Inferior parietal cortex (tissue), 1 donor: ENCODE results near the gene KCNB1.
A peak's percentile ranks its signal among the peaks of the same experiment; 100 is the strongest.
"Not testable (repeated sequence)": the region's sequence is repeated elsewhere in the genome, so short reads cannot be mapped to it uniquely, and the experiment has no call there.

ENCODE experiments used
- DNase-seq: peaks from one replicate; pipeline ENCODE4 v3.0.0-alpha.2; 2016; ENCODE audit errors: extremely low spot score

The KCNB1 gene

GRCh38 chr20:49435639-49436038, 46.8 kb downstream of the KCNB1 start:
- no peak for DNase-seq

DNA sequence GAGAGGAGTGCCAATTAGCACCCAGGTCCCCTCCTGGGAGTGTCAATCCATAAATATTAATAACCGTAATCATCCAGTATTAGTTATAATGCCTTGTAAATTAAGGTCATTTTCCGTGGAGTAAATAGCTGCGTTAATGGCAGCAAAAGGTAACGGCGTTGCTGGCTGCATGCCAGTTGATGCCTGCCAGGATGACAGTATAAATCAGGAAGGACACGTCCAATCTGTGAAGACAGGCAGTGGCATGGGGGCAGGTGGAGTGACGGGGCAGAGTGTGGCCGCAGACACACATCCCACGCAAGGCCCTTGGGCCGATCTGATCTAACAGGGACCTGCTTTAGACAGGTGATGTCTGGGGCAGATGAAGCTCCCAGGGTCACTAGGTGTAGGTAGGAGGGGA, 49.1 kb downstream of the KCNB1 start:
- DNase-seq, result no peak

DNA sequence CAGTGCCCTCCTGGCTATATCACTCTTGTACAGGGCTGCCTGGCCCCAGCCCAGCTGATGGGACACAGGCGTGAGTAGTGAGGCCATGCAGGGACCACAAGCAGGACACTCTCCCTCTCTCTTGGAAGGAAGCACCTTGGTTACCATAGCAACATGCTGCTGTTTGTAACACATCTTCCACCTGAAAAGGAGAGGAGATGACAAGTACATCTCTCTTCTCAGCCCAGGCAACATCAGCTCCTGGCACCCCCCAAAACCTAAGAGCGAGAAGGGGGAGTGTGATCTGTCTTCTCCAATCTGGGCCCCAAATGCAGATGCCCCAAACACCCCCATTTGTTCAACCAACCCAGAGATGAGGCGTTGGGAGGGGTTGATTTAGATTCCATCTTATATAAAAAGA, 49.9 kb downstream of the KCNB1 start:
- DNase-seq, result no peak

GRCh38 chr20:49431329-49431728, 51.1 kb downstream of the KCNB1 start:
- no peak for DNase-seq

DNA sequence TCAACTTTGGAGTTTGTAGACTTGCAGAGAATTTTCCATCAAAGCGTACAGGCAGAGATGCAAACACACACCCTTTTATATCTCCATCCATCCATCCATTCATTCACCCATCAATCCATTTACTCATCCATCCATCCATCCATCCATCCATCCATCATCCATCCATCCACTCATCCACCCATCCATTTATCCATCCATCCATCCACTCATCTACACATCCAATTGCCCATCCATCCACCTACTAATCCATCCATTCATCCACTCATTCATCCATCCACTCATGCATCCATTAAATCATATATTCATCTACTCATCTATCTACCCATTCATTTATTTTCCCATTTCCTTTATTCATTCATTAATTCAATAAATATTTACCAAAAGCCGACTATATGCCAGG, 52.1 kb downstream of the KCNB1 start:
- DNase-seq, result no peak

DNA sequence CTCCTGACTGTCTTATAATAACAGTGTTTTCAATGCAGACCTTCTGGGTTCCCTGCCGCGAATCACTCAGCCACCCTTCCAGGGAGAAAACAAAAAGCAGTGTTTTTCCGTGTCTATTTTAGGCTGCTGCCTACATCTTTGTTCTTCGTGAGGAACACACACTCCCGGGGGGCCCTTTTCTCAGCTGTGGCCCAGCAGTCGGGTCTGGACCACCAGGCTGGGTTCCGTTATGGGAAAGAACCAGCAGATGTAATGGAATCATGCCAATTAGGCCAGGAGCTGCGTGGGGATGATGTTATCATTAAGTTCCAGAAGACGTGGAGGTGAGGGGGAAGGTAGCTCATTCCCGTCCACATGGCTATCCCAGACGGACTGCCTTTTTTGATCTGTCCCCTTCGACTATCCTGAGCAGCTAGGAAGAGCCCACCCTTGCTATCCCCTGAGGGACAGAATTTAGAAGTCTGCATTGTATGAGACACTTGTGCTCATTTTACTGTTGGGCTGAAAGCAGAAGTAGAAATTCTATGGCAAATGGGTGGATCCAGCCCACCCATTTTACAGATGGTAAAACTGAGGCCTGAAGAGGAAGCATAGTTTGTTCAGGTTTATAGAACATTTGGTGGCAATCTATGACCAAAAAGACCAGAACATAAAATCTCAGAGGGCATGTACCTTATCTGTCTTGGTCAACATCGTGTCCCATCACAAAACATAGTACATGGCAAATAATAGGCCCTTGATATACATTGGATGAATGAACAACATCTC, 54.5 kb downstream of the KCNB1 start:
- DNase-seq, result no peak

DNA sequence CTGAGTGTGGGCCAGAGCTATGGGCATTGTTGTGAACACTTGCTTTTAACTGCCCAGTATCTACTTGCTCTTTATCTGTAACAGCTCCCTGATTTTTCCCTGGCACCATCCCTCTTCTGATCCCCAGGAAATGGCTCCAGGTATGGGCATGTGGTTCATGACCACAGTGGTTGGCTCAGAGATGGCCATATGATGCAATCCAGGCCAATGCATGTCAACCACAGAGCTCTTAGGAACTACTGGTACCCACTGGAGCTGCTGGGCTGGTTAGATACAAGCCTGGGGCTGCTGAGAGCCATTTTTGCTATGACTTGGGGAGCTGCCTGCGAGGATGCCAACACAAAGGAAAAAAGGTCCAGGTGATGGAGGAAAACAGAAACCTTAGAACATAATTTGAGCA, 55.6 kb downstream of the KCNB1 start:
- no peak for DNase-seq

DNA sequence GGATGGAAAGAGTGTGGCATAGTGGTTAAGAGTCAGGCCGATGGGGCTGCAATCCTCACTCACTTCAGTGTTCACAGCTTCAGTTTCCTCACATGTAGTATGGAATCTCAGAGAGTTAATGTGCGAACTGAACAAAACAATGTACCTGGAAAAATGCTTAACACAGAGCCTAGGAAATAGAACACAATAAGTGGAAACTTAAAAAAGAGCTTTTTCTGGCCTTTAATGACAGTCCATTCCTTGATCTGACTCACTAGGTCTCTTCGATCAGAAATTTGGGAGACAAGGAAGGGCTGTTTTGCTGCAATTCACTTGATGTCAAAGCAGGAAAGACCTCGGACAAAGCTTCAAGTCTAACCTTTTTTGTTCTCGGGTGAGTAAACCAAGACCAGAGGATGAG, 56.1 kb downstream of the KCNB1 start:
- no peak for DNase-seq

DNA sequence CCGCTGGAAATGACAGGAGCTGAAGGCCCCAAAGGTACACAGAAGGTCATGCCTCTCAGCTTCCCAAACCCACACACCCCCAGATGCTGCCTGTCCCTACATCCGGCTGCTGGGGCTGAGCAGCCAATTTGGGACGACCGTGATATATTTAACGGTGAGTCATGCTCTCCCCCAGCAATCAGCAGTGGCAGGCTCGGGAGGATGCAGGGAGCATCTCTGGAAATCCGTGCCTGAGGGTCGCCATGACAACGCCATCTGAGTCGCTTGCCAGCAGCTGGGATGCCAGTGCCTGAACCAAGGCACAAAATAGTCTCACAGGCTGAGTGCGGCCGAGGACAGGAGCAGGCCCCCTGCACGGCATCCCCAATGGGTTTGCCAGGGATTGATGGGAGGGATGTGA, 57.9 kb downstream of the KCNB1 start:
- peak; percentile 57 for DNase-seq

- no peak for DNase-seq
Measured at GRCh38 chr20:49422161-49422560, 60.3 kb downstream of the KCNB1 start.

- DNase-seq, result no peak
Measured at GRCh38 chr20:49420811-49421295, 61.6 kb downstream of the KCNB1 start.

DNA sequence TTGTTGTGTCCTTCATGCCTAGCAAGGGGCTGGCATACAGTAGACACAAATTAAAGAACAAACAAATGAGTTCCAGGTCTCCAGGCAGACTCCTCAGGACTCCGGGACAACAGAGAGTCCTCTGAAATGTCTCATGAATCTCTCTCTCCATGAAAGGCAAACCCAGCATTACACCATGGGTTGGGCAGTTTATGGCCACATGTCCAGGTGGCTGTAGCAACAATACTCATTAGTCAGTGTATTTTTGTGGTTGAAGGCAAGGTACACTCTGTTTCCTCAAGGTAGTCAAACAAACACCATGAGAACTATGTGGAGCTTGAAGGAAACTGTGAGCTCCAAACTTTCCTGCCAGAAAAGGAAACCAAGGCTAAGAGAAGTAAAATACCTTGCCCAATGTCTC, 62.2 kb downstream of the KCNB1 start:
- no peak for DNase-seq

DNA sequence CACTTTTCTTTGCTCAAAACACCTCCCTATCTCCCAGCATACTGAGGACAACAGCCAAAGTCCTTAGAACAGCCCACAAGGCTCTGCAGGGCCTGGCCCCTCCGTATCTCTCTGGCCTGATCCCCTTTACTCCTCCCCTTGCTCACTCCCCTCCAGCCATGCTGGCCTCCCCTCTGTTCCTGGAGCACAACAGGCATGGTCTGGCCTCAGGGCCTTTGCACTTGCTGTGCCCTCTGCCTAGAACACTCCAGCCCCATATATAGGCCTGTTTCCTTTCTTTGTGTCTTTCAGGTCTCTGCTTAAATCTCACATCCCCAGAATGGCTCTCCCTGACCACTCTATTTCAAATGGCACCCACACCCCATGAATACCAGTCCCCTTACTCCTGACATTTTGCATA, 62.7 kb downstream of the KCNB1 start:
- DNase-seq, result no peak

DNA sequence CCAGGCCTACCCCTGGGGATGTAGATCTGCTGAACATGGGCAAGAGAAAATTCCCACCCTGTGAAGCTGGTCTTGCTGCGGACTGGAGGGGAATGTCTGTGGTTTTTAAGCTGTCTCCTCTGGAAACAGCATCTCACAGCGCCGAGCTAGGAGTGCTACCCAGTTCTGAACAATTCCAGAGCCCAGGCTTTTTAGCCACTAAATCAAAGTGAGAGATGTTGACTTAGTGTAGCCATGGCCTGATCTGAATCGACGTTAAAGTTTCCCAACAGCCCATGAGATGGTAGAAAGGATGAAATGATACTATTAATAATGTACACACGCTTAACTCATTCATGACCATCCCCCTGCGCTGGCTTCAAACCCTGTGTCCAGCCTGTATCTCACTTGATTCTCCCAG, 63.7 kb downstream of the KCNB1 start:
- DNase-seq, result no peak

DNA sequence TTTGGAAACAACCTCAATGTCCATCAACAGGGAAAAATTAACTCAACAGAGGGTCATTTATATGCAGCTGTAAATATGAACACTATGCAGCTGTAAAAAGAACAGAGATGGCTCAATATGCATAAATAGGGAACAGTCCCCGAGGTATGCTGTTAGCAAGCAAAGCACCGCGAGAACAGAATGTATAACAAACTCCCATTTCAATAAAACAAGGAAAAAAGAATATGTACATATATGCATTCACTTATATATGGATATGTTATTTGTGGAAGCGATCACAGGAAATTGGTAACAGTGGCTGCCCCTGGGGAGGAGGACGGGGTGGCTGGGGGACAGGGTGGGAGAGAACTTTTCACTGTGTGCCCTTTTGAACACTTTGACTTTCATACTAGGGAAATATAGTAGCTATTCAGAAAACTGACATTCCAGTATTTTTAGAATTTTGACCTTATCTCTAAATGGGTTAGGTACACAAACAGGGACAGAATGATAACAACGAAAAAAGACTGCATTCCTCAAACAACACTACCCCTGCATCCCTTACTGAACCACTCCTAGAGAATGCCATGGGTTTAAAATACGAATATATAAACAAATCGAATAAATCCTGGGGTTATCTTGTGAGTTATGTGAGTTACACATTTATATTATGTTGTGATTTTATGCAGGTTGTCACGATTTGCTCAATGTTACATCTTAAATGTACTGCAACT, 64.5 kb downstream of the KCNB1 start:
- DNase-seq, result no peak

DNA sequence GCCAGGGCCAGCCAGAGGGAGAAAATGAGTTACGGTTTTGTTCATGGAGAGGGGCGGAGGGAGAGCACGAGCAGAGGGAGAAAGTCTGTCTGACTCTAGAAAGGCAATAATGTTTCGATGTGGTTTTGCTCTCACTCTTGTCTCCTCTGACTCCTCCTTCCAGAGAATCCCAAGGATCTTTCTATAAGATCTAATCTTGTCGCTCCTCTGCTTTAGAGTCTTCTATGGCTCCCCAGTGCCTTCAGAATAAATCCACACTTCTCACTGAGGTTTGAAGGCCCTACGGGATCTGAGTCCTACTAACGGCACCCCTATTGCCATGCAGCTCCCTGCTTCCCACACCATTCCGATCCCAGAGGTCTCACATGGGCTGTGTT, 66.8 kb downstream of the KCNB1 start:
- DNase-seq, result no peak

- no peak for DNase-seq
Measured at GRCh38 chr20:49415005-49415667, 67.3 kb downstream of the KCNB1 start.

DNA sequence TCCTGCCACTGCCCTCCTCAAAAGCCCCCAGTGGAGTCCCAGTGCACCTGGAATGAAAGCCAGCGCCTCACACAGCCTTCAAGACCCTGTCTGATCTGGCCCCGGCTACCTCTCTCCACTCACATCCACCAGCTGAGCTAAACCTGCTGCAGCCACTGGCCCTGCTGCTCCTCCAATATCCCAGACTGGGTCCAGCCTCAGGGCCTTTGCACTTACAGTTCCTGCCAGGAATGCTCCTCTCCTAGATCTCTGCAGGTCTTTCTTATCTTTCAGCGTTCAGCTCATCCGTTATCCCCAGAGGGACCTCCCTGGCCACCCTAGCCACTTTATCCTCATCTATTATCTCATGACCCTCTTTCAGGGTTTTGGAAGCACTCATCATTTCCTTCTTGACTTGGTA, 68.8 kb downstream of the KCNB1 start:
- DNase-seq, result no peak

- DNase-seq, result no peak
Measured at GRCh38 chr20:49412953-49413352, 69.5 kb downstream of the KCNB1 start.

DNA sequence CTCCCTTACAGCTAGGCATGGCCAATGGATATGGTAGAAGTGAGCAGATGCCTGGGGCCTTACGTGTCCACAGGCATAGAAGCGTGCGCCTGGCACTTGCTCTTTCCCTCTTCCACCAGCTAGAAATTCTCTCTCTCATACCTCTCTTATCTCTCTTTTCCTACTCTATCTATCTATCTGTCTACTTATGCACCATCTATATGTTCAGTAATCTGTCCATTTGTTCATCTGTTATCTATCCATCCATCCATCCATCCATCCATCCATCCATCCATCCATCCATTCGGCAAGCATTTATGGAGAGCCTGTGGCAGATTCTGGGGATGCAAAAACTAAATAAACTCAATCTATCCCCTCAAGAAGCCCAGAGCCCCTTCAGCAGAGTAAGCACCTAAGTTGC, 70.2 kb downstream of the KCNB1 start:
- no peak for DNase-seq

- DNase-seq, result no peak
Measured at GRCh38 chr20:49411221-49411925, 71.1 kb downstream of the KCNB1 start.

DNA sequence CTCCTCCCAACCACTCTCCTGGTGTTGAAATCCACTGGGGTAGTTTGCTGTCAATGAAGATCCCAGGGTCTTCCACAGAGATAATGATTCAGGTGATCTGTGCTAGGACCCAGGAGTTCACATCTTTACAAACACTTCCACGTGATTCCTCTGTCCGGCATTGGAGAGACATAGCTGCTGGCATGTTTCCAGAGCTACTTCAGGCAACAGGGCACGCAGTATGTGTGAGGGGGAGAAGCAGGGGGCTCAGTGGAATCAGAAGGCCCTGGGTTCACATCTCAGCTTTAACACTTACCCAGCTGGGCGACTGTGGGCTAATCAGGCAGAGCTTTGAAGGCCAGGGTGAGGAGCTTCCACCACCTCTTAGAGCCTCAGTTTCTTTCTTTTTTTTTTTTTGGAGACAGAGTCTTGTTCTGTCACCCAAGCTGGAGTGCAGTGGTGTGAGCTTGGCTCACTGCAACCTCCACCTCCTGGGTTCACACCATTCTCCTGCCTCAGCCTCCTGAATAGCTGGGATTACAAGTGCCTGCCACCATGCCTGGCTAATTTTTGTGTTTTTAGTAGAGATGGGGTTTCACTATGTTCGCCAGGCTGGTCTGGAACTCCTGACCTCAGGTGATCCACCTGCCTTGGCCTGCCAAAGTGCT, 72.4 kb downstream of the KCNB1 start:
- DNase-seq, result not testable (repeated sequence)
